ENCODE measurements around the gene COL6A5. TPM values are rescaled to one million over a fixed set of nuclear protein-coding genes. Genes with fewer than 3 reads are reported as not detected.
"Not testable (repeated sequence)": the region's sequence is repeated elsewhere in the genome, so short reads cannot be mapped to it uniquely, and the experiment has no call there.

Gene COL6A5
- total RNA-seq, 1 donor from 2014 or later: 4.5 TPM

GRCh38 chr3:130342821-130343661 lies 2.4 kb upstream of the COL6A5 start:
- Histone ChIP-seq H3K27ac (no peak overlapping the region), H3K27me3 (ENCODE audit: low read depth) (peaks cover 16% of the 10 kb centered on the region), H3K36me3 (no peaks in the 10 kb centered on the region), H3K9me3 (peaks cover 3% of the 10 kb centered on the region), H3K4me3 (no peak overlapping the region), H3K4me1 (peaks cover 5% of the 10 kb centered on the region)
- ATAC-seq (no peak), DNase-seq (no peak)
- intact Hi-C loops (cut with DNase I): no loop called here
- TF ChIP-seq CTCF (IDR thresholded peaks at IDR 0.05): no peak

- H3K4me1 ChIP-seq; H3K4me3 ChIP-seq; ATAC-seq; H3K9me3 ChIP-seq; H3K36me3 ChIP-seq; intact Hi-C loops (cut with DNase I); DNase-seq; H3K27ac ChIP-seq: not testable (repeated sequence)
- H3K27me3 ChIP-seq (ENCODE audit: low read depth): peaks cover 16% of the 10 kb centered on the region
Observed at GRCh38 chr3:130348258-130348657, 2.8 kb downstream of the COL6A5 start.

GRCh38 chr3:130354430-130354829 lies 9.0 kb downstream of the COL6A5 start:
- ATAC-seq (no peak), DNase-seq (no peak)
- no peak for TF ChIP-seq CTCF (IDR thresholded peaks at IDR 0.05)
- Histone ChIP-seq H3K27me3 (ENCODE audit: low read depth) (no peaks in the 10 kb centered on the region), H3K27ac (no peak overlapping the region), H3K36me3 (no peaks in the 10 kb centered on the region), H3K4me3 (no peak overlapping the region), H3K4me1 (no peaks in the 10 kb centered on the region), H3K9me3 (no peaks in the 10 kb centered on the region)
- intact Hi-C loops (cut with DNase I): no loop called here

GRCh38 chr3:130374033-130374432 lies 28.6 kb downstream of the COL6A5 start:
- no peaks in the 10 kb centered on the region for H3K27me3 ChIP-seq (ENCODE audit: low read depth)
- TF ChIP-seq CTCF (IDR thresholded peaks at IDR 0.05): no peak
- no peaks in the 10 kb centered on the region for H3K4me1 ChIP-seq
- no peak overlapping the region for H3K4me3 ChIP-seq
- ATAC-seq: no peak
- H3K27ac ChIP-seq: no peak overlapping the region
- no peaks in the 10 kb centered on the region for H3K9me3 ChIP-seq
- DNase-seq: no peak
- H3K36me3 ChIP-seq: no peaks in the 10 kb centered on the region
- intact Hi-C loops (cut with DNase I): no loop called here

- no peak for TF ChIP-seq CTCF (IDR thresholded peaks at IDR 0.05)
- Histone ChIP-seq H3K27ac (no peak overlapping the region), H3K36me3 (no peaks in the 10 kb centered on the region), H3K4me3 (no peak overlapping the region), H3K9me3 (no peaks in the 10 kb centered on the region), H3K27me3 (ENCODE audit: low read depth) (no peaks in the 10 kb centered on the region), H3K4me1 (no peaks in the 10 kb centered on the region)
- DNase-seq (no peak), ATAC-seq (no peak)
- intact Hi-C loops (cut with DNase I): no loop called here
Observed at GRCh38 chr3:130374908-130375307, 29.4 kb downstream of the COL6A5 start.

GRCh38 chr3:130377960-130378676 lies 32.6 kb downstream of the COL6A5 start:
- Histone ChIP-seq H3K9me3 (no peaks in the 10 kb centered on the region), H3K4me3 (no peak overlapping the region), H3K27me3 (ENCODE audit: low read depth) (no peaks in the 10 kb centered on the region), H3K27ac (no peak overlapping the region), H3K36me3 (no peaks in the 10 kb centered on the region), H3K4me1 (no peaks in the 10 kb centered on the region)
- intact Hi-C loops (cut with DNase I): no loop called here
- DNase-seq (no peak), ATAC-seq (no peak)
- no peak for TF ChIP-seq CTCF (IDR thresholded peaks at IDR 0.05)
